HepG2 (cell line): ENCODE measurements around the gene NIT2. TPM values are rescaled to one million over a fixed set of nuclear protein-coding genes. Genes with fewer than 3 reads are reported as not detected.
A peak's percentile ranks its signal among the peaks of the same experiment; 100 is the strongest.

Experiments
- ATAC-seq: fragments of 200-7000 bp; cut with Tn5 transposase; 3 replicates; pipeline ENCODE4 v1.9.1; 2020; ENCODE audit warnings: mild to moderate bottlenecking, moderate library complexity
- BruUV-seq: library from RNA; stranded (reverse); fragments of 400-500 nt; replicated peaks from 2 replicates; lab custom pipeline; 2021; lab: Mats Ljungman, UMichigan
- CTCF ChIA-PET: fragments of 300-600 bp; formaldehyde crosslinking; extraction: SDS; loops from one replicate; lab custom pipeline; 2021; ENCODE audit warnings: low total read pairs, inconsistent platforms, low intra/inter-chr PET ratio; lab: Yijun Ruan, JAX
- POLR2A ChIA-PET: fragments of 350-600 bp; sonication (Branson Sonifier 250); formaldehyde crosslinking; loops from one replicate; lab custom pipeline; 2020; ENCODE audit warnings: antibody characterized with exemption, inconsistent platforms; lab: Yijun Ruan, JAX
- DNase-seq: peaks from one replicate; pipeline ENCODE4 v3.0.0-alpha.2; 2015; ENCODE audit warnings: low spot score
- FAIRE-seq: peaks from 3 replicates; lab custom pipeline; 2011; peaks lifted over from hg19 to GRCh38; lab: Jason Lieb, UNC
- H2AFZ ChIP-seq: one replicate; pipeline ENCODE4 v1.6.1; 2011; ENCODE audit warnings: low read length, inconsistent platforms
- H3K27ac ChIP-seq: fragments of 300-600 bp; 3 replicates; pipeline ENCODE4 v1.8.0; 2011; ENCODE audit warnings: mixed run types, mild to moderate bottlenecking, mixed read lengths, low read length, inconsistent platforms; ENCODE audit not compliant: insufficient read depth; ENCODE audit errors: extremely low read length
- H3K27me3 ChIP-seq, 2 experiments: fragments of 200-600 bp in 1 of 2; 2 replicates in 1 of 2; 3 replicates in 1 of 2; pipeline versions ENCODE4 v1.6.0 to v1.8.0; 2011; ENCODE audit warnings: low read length in 2 of 2, mild to moderate bottlenecking in 2 of 2, moderate library complexity in 2 of 2, inconsistent platforms in 1 of 2; ENCODE audit not compliant: insufficient read depth in 2 of 2, control insufficient read depth in 1 of 2
- H3K36me3 ChIP-seq, 2 experiments: fragments of 200-600 bp in 1 of 2; replicated peaks in 1 of 2; 2 replicates in 1 of 2; 3 replicates in 1 of 2; pipeline versions ENCODE4 v1.5.1 to v1.8.0; 2011; ENCODE audit warnings: low read length in 2 of 2, inconsistent platforms in 1 of 2; ENCODE audit not compliant: insufficient read depth in 2 of 2, control insufficient read depth in 1 of 2
- H3K4me1 ChIP-seq: 2 replicates; pipeline ENCODE4 v1.5.1; 2012; ENCODE audit warnings: low read length, inconsistent platforms; ENCODE audit not compliant: insufficient read depth
- H3K4me2 ChIP-seq: 2 replicates; pipeline ENCODE4 v1.6.0; 2011; ENCODE audit warnings: low read depth, low read length, inconsistent platforms
- H3K4me3 ChIP-seq, 3 experiments: fragments of 200-600 bp in 1 of 3; sonication (generic), shearing (Covaris generic) in 1 of 3; replicated peaks in 1 of 3; 2 replicates each; pipeline ENCODE4 v1.5.1; 2011 to 2016; ENCODE audit warnings: low read length in 3 of 3, inconsistent platforms in 2 of 3, low read depth in 2 of 3, mild to moderate bottlenecking in 2 of 3, control low read depth in 1 of 3, mixed read lengths in 1 of 3; ENCODE audit not compliant: insufficient read depth in 1 of 3
- H3K79me2 ChIP-seq: one replicate; pipeline ENCODE4 v1.6.1; 2011; ENCODE audit warnings: low read length, inconsistent platforms; ENCODE audit not compliant: insufficient read depth
- H3K9ac ChIP-seq: 2 replicates; pipeline ENCODE4 v1.6.0; 2011; ENCODE audit warnings: mild to moderate bottlenecking, low read depth, low read length, inconsistent platforms; ENCODE audit not compliant: insufficient read depth
- H3K9me3 ChIP-seq: 2 replicates; pipeline ENCODE4 v1.5.1; 2012; ENCODE audit warnings: mild to moderate bottlenecking, low read length
- H4K20me1 ChIP-seq: 2 replicates; pipeline ENCODE4 v1.6.0; 2011; ENCODE audit warnings: inconsistent platforms, mild to moderate bottlenecking, low read length, moderate library complexity; ENCODE audit not compliant: insufficient read depth
- AGO2 ChIP-seq: fragments of 200-400 bp; formaldehyde crosslinking; optimal IDR thresholded peaks from 2 replicates; pipeline ENCODE3; 2017; ENCODE audit warnings: mild to moderate bottlenecking, low read depth, low read length, moderate library complexity
- CCAR2 ChIP-seq: fragments of 200-400 bp; formaldehyde crosslinking; optimal IDR thresholded peaks from 2 replicates; pipeline ENCODE3; 2018; ENCODE audit warnings: low read depth, mild to moderate bottlenecking, low read length, moderate library complexity
- ELF3 ChIP-seq: IDR thresholded peaks from 2 replicates; pipeline ENCODE4 v1.6.1; 2016; ENCODE audit warnings: missing genetic modification reagents, missing compliant biosample characterization
- HOXA7 ChIP-seq: sonication (generic); formaldehyde crosslinking; IDR thresholded peaks from 2 replicates; pipeline ENCODE4 v1.8.1; 2022; ENCODE audit warnings: mild to moderate bottlenecking, missing genetic modification reagents, moderate library complexity
- REL ChIP-seq: sonication (generic); formaldehyde crosslinking; conservative IDR thresholded peaks from 2 replicates; pipeline ENCODE4 v1.8.0; 2022; ENCODE audit warnings: mild to moderate bottlenecking, missing genetic modification reagents, moderate library complexity
- ZIK1 ChIP-seq: sonication (generic); formaldehyde crosslinking; IDR thresholded peaks from 2 replicates; pipeline ENCODE4 v1.5.0; 2020; ENCODE audit warnings: mild to moderate bottlenecking, low read depth, missing genetic modification reagents, borderline replicate concordance
- ZNF44 ChIP-seq: sonication (generic); formaldehyde crosslinking; IDR thresholded peaks from 2 replicates; pipeline ENCODE4 v1.5.1; 2020; ENCODE audit warnings: mild to moderate bottlenecking, missing genetic modification reagents
- ZNF446 ChIP-seq: sonication (generic); formaldehyde crosslinking; IDR thresholded peaks from 2 replicates; pipeline ENCODE4 v1.5.0; 2020; ENCODE audit warnings: mild to moderate bottlenecking, missing genetic modification reagents
- ZNF605 ChIP-seq: sonication (generic); formaldehyde crosslinking; IDR thresholded peaks from 2 replicates; pipeline ENCODE4 v1.8.0; 2022; ENCODE audit warnings: mild to moderate bottlenecking, missing genetic modification reagents
- ZNF775 ChIP-seq: sonication (generic); formaldehyde crosslinking; IDR thresholded peaks from 2 replicates; pipeline ENCODE4 v1.4.0; 2020; ENCODE audit warnings: missing genetic modification reagents, mild to moderate bottlenecking, moderate library complexity, borderline replicate concordance
- WGBS: methylation state at CpG from one replicate; pipeline ENCODE4 v1.1.6; 2017; ENCODE audit warnings: low lambda C conversion rate; 5-methylcytosine and 5-hydroxymethylcytosine counted together
- in situ Hi-C: cut with HindIII; loops from 2 replicates; pipeline ENCODE4 v1.10.0; 2017; ENCODE audit warnings: low pct_unique_long_range_greater_than_20kb; ENCODE audit not compliant: extremely low pct_ligation_motif_present
- intact Hi-C: fragments of 100-400 bp; cut with micrococcal nuclease; formaldehyde crosslinking; loops from one replicate; pipeline ENCODE4 v1.10.0; 2022; ENCODE audit not compliant: unreplicated experiment
- polyA plus RNA-seq, 8 experiments: library from polyadenylated mRNA; depleted of rRNA in 3 of 8; stranded (reverse) in 7 of 8; unstranded in 1 of 8; fragments of >200 nt; fragmentation: Illumina TruSeq in 4 of 8; extraction: Trizol in 4 of 8; gene quantifications; 2 replicates each; pipeline versions ENCODE4 v1.2.1 to v1.2.3, GENCODE V29; 2011 to 2016; ENCODE audit warnings: low read depth in 4 of 8, missing spikeins in 1 of 8, mixed read lengths in 1 of 8; ENCODE audit not compliant: insufficient read depth in 1 of 8
- total RNA-seq, 5 experiments: library from RNA; depleted of rRNA; stranded (reverse); fragments of >200 nt; fragmentation: Illumina TruSeq; extraction: Trizol; gene quantifications; 2 replicates each; pipeline ENCODE4 v1.2.3, GENCODE V29; 2016; ENCODE audit warnings: low read depth in 1 of 5
- TF ChIP-seq, protein P1 (sequence below): IDR thresholded peaks from 2 replicates; pipeline ENCODE4 v1.6.1; 2016; ENCODE audit warnings: missing compliant biosample characterization, missing genetic modification reagents, borderline replicate concordance
- TF ChIP-seq, protein P2 (sequence below): IDR thresholded peaks from 2 replicates; pipeline ENCODE4 v1.6.1; 2016
- TF ChIP-seq, protein P3 (sequence below): IDR thresholded peaks from 2 replicates; pipeline ENCODE4 v1.6.1; 2016; ENCODE audit warnings: low read depth, borderline replicate concordance
- TF ChIP-seq, protein P4 (sequence below): sonication (generic); formaldehyde crosslinking; IDR thresholded peaks from 2 replicates; pipeline ENCODE4 v1.8.0; 2022; ENCODE audit warnings: mild to moderate bottlenecking, missing genetic modification reagents, moderate library complexity
- TF ChIP-seq, protein P5 (sequence below): sonication (generic); formaldehyde crosslinking; IDR thresholded peaks from 2 replicates; pipeline ENCODE4 v1.4.0; 2020; ENCODE audit warnings: missing genetic modification reagents
- TF ChIP-seq, protein P6 (sequence below): sonication (generic); formaldehyde crosslinking; IDR thresholded peaks from 2 replicates; pipeline ENCODE4 v1.4.0; 2020; ENCODE audit warnings: missing genetic modification reagents

The NIT2 gene
- total and polyA plus RNA-seq, 2 of the 13 experiments (the other 11 are each of a cell fraction or from before 2014, with no cell fraction given) = 43.4 to 49.1 TPM

DNA sequence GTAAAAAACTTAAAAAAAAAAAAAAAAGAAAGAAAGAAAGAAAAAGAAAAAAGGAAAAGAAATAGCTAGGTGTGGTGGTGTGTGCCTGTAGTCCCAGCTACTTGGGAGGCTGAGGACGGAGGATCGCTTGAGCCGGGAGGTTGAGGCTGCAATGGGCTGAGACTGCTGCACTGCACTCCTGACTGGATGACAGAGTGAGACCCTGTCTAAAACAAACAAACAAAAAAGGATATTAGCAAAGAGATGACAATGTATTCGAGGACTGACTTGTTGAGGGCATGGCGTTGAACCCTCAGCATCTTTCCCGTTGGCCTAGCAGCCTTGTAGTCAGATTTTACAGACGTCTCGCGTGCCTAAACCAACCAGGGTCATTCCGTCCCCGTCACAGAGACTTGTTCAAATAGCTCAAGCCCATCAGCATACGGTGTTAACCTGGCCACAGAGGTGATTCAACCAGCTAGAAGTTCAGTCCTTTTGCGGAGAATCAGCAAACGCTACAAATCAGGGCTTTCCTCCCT, 528 bp upstream of the NIT2 start:
- FAIRE-seq = no peak
- CTCF ChIA-PET = no interaction called here
- Histone ChIP-seq H3K36me3 (no peaks in the 10 kb centered on the region), H3K4me3 (peak overlapping the region; percentile 70 to 82 (median 78)), H3K4me1 (peaks cover 51% of the 10 kb centered on the region), H3K9me3 (no peaks in the 10 kb centered on the region), H3K27me3 (no peaks in the 10 kb centered on the region), H3K4me2 (peak overlapping the region; percentile 97), H4K20me1 (no peaks in the 10 kb centered on the region), H3K9ac (peak overlapping the region; percentile 81), H2AFZ (peak overlapping the region; percentile 96), H3K79me2 (no peaks in the 10 kb centered on the region), H3K27ac (peak overlapping the region; percentile 79)
- peak; percentile 65 for ATAC-seq
- WGBS = 19% methylated on average over 12 of the region's 14 CpGs
- intact Hi-C loops (loop anchor here (2.0 kb wide), 1 partner anchor 67 kb away; the partner anchor contains the start of genes LNP1 and TOMM70), in situ Hi-C loops (no loop called here)
- POLR2A ChIA-PET = interaction anchor here (0.6 to 4.6 kb wide), 7 partner anchors 10 to 91 kb away, joined by 3 to 29 read pairs (median 5); partner anchors contain the start of genes LNP1, TBC1D23 and TOMM70
- TSS peak; percentile 94 for BruUV-seq
- DNase-seq = no peak
- TF ChIP-seq, protein P1, sequence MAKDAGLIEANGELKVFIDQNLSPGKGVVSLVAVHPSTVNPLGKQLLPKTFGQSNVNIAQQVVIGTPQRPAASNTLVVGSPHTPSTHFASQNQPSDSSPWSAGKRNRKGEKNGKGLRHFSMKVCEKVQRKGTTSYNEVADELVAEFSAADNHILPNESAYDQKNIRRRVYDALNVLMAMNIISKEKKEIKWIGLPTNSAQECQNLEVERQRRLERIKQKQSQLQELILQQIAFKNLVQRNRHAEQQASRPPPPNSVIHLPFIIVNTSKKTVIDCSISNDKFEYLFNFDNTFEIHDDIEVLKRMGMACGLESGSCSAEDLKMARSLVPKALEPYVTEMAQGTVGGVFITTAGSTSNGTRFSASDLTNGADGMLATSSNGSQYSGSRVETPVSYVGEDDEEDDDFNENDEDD (CRISPR knock-in tag) = no peak
- TF ChIP-seq REL (CRISPR knock-in tag) (no peak), ZNF44 (CRISPR knock-in tag) (no peak), ZIK1 (CRISPR knock-in tag) (no peak), ELF3 (CRISPR knock-in tag) (no peak), CCAR2 (no peak), ZNF605 (no peak), AGO2 (no peak), ZNF775 (no peak), ZNF446 (no peak), HOXA7 (CRISPR knock-in tag) (no peak)
- TF ChIP-seq, protein P2, sequence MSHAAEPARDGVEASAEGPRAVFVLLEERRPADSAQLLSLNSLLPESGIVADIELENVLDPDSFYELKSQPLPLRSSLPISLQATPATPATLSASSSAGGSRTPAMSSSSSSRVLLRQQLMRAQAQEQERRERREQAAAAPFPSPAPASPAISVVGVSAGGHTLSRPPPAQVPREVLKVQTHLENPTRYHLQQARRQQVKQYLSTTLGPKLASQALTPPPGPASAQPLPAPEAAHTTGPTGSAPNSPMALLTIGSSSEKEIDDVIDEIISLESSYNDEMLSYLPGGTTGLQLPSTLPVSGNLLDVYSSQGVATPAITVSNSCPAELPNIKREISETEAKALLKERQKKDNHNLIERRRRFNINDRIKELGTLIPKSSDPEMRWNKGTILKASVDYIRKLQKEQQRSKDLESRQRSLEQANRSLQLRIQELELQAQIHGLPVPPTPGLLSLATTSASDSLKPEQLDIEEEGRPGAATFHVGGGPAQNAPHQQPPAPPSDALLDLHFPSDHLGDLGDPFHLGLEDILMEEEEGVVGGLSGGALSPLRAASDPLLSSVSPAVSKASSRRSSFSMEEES = peak; percentile 8; the same call in 1 of the 2 replicates
- TF ChIP-seq, protein P3, sequence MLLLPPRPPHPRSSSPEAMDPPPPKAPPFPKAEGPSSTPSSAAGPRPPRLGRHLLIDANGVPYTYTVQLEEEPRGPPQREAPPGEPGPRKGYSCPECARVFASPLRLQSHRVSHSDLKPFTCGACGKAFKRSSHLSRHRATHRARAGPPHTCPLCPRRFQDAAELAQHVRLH (CRISPR knock-in tag) = 0 out of 2 replicates have a peak, but pooled peaks have one; percentile 51
- TF ChIP-seq, protein P4, sequence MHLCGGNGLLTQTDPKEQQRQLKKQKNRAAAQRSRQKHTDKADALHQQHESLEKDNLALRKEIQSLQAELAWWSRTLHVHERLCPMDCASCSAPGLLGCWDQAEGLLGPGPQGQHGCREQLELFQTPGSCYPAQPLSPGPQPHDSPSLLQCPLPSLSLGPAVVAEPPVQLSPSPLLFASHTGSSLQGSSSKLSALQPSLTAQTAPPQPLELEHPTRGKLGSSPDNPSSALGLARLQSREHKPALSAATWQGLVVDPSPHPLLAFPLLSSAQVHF = no peak
- TF ChIP-seq, protein P5, sequence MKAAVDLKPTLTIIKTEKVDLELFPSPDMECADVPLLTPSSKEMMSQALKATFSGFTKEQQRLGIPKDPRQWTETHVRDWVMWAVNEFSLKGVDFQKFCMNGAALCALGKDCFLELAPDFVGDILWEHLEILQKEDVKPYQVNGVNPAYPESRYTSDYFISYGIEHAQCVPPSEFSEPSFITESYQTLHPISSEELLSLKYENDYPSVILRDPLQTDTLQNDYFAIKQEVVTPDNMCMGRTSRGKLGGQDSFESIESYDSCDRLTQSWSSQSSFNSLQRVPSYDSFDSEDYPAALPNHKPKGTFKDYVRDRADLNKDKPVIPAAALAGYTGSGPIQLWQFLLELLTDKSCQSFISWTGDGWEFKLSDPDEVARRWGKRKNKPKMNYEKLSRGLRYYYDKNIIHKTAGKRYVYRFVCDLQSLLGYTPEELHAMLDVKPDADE (CRISPR knock-in tag) = no peak
- TF ChIP-seq, protein P6, sequence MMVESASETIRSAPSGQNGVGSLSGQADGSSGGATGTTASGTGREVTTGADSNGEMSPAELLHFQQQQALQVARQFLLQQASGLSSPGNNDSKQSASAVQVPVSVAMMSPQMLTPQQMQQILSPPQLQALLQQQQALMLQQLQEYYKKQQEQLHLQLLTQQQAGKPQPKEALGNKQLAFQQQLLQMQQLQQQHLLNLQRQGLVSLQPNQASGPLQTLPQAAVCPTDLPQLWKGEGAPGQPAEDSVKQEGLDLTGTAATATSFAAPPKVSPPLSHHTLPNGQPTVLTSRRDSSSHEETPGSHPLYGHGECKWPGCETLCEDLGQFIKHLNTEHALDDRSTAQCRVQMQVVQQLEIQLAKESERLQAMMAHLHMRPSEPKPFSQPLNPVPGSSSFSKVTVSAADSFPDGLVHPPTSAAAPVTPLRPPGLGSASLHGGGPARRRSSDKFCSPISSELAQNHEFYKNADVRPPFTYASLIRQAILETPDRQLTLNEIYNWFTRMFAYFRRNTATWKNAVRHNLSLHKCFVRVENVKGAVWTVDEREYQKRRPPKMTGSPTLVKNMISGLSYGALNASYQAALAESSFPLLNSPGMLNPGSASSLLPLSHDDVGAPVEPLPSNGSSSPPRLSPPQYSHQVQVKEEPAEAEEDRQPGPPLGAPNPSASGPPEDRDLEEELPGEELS (CRISPR knock-in tag) = no peak
